ENCODE data around the gene ARFGAP2.

Gene ARFGAP2

DNA sequence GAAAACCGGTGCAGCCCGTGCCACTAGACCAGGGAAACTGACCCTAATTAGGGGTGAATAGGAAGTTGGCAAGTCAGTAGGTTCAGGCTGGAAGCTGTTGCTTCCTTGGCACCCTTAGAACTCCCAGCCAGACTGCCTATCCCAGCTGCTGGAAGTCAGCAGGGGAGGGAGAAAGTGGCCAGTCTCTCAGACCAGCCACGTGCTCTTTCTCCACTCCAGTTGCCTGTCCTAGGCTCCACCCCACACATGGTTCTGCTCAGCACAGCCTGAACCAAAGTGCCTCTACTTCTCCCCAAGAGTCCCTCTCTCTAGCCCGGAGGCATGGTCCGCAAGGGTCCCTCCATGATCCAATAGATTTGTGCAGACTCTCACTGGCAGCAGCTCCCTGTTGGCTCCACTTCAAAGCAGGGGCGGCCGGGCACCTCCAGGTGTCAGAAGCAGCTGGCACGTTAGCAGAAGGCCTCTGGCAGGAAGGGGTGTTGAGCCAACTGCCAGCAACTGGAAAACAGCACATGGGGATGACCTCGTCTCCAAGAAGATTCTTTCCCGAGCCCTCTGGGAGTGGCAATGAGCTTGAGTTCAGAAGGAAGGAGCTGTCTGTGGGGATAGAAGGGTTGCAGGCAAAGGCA, 27.7 kb downstream of the ARFGAP2 start:
- DNase-seq (ENCODE audit: low read depth in 3 of 3), result no peak

DNA sequence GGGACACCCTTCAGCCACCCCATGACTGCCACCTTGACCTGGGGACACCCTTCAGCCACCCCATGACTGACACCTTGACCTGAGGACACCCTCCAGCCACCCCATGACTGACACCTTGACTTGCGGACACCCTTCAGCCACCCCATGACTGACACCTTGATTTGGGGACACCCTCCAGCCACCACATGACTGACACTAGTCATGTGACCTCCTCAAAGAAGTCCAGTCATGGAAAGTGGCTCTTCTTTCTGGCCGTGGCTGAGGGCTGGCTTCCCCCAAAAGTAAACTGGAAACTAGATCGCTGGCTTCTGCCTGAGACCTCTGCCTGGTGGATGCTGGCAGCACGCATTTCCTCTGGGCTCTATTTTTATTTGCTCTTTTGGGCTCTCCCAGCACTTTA, 28.4 kb downstream of the ARFGAP2 start:
- DNase-seq (ENCODE audit: low read depth in 3 of 3), result no peak

DNA sequence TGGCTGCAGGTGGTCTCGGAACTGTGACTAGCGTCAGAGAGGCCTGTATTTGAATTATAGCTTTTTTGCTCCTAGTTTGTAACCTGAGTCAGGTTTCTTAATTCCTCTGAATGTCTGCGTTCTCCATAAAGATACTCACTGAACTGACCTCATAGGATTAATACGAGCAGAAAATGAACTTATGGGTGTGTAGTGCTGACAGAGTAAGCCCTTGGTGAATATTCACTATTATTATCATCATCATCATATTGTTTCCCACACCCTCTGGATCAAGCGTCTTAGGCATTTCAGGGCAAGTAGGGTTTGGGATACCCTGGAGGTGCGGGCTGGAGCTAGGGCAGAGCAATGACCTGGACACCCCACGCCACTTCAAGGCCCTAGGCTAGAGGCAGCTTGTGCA, 29.0 kb downstream of the ARFGAP2 start:
- no peak for DNase-seq (ENCODE audit: low read depth in 3 of 3)

DNA sequence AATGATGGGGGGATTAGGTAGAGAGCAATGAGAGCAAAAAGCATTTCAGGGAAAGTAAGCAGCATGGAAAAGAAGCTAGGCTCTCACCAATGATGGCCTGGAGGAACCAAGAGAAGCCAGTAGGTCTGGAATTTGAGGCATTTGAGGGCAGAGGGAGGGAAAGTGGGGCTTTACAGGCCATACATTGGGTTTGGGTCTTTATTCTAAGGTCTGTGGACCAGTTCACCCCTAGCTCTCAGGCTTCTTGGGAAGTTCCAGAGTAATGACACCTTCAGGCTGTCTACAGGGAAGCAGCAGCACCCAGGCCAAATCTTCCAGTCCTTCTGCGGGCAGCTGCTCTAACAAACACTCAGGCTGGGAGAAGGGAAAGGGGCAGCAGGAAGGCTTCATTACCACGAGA, 29.4 kb downstream of the ARFGAP2 start:
- no peak for DNase-seq (ENCODE audit: low read depth in 3 of 3)

DNA sequence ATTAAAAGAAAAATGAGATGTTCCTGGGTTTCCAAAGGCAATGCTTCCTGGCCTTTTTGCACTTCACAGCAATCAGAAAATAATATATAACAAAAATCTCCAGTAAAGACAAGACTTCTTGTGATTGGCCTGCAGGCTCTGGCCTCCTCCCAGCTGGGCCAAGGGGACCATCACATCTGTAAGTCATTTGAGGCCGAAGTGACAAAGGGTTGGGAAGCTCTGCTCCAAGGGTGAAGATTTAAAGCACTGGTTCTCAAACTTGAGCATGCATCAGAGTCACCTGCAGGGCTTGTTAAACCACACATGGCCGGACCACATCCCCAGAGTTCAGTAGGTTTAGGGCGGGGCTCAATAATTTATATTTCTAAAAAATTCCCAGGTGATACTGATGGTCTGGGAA, 32.1 kb downstream of the ARFGAP2 start:
- no peak for DNase-seq (ENCODE audit: low read depth in 3 of 3)

DNA sequence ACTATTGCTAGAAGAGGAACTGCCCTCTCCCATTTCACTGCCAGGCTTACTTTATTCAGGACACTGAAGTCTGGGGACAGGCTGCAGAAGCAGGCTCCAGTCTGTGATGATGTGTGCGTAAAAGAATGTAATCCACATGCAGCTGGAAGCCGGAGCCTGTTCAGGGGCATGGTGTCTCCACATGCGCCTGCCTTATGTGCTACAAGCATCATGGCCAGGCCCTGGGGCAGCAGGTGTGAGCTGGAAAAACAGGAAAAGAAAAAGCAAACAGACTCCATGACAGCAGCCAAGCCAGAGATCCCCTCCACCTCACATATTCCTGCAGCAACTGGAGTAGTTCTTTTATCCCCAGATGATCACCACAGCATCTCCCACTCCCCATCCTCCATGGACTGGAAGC, 33.4 kb downstream of the ARFGAP2 start:
- DNase-seq (ENCODE audit: low read depth in 3 of 3), result no peak

DNA sequence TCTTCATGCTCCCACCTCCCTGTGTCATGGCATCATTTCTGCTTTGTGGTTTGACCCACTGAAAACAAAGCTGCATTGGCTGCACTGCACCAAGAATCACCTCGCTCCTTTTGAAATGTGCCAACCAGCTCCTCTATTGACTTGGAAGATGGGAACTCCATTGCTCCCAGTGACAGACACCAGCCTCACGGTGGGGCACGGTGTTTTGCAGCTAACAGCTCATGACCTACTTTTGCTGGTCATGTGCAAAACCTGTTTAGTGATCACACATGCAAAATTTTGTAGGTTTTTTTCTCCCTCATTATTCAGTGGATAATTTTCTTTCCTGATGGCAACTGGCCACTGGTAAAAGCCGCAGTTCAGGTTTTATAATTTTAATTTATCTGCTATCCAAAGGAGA, 36.8 kb downstream of the ARFGAP2 start:
- DNase-seq (ENCODE audit: low read depth in 3 of 3), result no peak

DNA sequence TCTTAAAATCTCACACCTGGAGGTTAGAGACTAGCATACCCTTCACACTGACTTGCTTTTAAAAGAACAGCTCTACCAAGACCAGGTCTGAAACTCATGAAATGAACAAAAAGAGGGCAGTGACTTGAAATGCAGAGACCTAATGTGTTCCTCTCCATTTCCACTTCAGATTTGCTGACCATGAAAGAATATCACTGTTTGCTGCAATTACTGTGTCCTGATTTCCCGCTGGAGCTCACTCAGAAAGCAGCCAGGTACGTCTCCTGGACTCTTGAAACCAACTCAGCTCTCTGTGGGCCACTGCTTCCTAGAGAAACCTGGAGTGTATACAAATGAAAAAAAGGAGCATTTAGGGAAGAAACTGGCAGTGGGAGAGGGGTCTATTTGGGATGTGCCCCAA, 39.2 kb downstream of the ARFGAP2 start:
- DNase-seq (ENCODE audit: low read depth in 3 of 3), result no peak

DNA sequence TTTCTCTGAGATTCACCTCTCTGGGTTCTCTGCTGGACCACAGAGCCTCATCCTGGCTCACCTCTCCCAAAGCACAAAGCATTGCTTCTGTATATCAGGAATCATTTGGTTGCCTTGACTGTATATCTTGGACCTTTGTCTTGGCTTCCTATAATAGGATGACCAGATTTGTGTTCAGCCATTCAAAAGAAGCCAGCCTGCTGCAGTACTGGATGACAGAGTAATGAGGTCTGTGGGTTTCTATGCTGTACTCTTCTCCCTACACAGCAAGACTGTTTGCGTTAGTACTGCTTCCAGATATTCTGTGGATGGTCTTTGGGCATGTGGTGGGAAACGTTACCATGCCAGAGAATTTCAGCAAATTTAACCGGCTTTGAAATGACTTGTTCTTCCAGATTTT, 39.8 kb downstream of the ARFGAP2 start:
- no peak for DNase-seq (ENCODE audit: low read depth in 3 of 3)

DNA sequence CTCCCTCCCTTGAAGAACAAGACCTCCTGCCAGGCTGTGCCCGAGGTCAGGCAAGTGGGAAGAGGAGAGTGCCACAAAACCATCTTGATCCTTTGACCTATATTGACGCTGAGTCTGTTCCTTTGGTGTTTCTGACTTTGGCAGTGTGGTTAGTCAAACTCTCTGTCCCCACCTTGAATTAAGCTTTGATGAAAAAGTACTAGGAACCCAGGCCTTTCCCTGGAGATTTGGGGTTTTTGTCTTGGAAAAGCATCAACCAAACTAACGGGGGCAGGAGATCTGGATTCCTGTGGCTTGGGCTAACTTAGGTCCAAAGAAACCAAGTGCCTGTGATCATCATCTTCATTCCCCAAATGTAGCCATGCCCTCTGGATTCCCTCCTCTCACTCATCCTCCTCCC, 40.4 kb downstream of the ARFGAP2 start:
- no peak for DNase-seq (ENCODE audit: low read depth in 3 of 3)

DNA sequence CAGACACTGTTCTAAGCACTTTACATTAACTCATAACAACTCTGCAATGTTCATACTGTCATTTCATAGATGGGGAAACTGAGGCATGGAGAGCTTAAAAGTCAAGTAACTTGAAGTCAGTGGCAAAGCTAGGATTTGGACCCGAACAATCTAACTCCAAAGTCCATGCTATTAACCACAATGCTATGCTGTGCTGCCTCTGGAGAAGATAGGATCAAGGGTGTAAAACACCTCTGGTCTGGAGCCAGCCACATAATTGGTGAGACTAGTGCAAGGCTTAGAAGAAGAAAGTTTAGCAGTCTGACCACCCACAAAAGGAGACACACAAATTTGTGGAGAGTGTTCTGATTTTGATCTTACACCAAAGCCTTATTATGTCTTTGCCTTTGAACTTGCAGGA, 43.7 kb downstream of the ARFGAP2 start:
- DNase-seq (ENCODE audit: low read depth in 3 of 3), result no peak

DNA sequence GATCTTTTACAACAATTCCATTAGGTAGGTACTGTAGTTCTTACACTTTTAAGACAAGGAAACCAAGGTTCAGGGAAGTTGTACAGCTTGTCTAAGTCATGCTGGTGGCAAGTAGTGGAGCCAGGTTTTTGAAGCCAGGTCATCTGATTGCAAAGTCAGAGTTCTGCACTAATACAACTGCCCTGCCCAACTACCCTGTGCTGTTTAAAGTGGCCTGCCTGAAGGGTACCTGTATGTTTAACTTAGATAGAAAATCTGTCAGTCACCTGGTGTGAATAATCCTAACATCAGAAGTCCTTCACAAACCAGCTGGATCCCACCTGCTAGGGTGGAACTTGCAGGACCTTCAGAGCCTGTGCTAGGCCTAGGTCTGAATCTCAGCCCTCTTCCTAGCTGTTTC, 44.2 kb downstream of the ARFGAP2 start:
- no peak for DNase-seq (ENCODE audit: low read depth in 3 of 3)

DNA sequence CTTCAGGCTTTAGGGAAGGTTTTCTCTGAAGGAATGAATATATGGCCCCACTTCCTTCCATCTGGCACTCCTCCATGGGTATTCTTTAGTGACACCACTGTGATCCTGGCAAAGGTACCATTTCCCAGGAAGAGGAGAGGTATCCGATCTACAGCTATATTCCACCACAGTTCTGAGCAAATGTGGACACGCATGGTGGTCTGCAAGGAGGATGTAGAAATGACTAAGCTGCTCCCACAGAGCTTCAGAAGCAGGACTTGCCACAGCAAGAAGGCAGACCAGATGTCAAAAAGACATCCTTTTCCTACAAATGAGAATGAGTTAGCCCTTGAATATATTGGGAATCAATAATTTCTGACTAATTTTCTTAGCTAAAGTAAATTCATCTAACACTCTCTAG, 45.5 kb downstream of the ARFGAP2 start:
- DNase-seq (ENCODE audit: low read depth in 3 of 3), result no peak

DNA sequence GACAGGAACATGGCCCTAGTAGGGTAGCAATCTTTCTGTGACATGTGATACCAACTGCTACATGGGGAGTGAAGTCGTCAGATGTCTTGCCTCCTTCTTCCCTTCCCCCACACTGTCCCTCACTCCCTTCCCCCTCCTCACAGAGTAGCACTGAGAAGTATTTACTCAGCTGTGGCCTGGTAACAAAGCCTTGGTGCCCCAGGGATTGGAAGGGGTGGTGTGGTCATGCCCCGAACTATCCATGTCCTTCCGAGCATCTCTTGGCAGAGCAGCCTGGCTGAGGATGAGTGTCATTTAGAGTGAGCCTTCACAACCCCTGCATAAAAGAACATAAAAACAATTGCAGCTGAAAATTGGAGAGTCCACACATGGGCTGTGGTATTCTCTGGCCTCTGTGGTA, 46.1 kb downstream of the ARFGAP2 start:
- no peak for DNase-seq (ENCODE audit: low read depth in 3 of 3)

DNA sequence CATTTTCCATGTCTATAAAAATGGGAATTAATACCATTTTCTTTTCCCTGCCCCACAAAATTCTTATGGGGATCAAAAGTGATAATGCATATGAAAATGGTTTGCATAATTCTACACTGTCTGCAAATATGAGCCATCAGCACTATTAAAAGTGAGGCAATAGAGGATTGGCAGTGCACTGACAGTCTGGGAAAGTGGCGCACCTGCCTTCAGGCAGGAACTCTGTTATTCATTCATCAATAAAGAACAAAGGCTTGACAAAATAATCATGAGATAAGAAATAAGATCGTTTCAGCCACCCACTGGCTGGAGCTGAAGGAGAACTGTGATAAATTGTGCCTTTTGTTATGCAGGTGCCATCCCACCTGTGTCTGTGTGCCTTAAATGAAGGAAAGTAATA, 49.5 kb downstream of the ARFGAP2 start:
- no peak for DNase-seq (ENCODE audit: low read depth in 3 of 3)

DNA sequence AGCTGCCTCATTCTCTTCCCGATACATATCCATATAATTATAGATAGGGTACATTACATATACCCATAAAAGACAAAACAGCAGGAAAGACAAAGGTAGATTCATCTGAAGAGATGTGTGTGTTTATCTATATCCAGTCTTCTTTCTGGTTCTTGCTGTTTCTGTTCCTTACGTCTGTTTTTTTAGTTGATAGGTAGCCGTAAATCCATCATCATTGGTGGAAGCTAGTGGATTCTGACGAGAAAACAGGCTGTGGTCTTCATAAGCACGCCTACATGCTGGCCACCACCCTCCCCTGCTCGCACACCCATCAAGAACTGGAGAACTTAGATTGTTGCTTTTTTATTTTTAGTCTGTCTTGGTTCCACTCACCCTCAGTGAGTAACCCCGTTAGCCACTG, 51.6 kb downstream of the ARFGAP2 start:
- DNase-seq (ENCODE audit: low read depth in 3 of 3), result no peak

DNA sequence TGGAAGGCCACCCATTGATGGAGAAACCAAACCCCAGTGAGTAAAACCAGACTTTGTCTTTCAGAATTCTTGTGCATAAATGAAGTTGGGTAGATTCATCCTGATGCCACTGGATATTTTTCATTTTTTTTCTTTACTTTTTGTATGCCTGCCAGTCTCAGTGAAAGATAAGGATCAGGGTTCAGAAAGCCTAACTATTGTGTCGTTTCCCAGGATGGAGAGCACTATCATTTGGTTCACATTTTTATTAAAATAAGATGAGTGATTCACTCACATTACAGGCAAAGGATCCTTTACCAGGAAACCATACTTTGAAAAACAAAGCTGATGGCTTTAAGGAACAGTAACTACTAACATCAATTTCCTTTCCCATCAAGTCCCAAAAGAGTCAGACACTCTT, 52.0 kb downstream of the ARFGAP2 start:
- DNase-seq (ENCODE audit: low read depth in 3 of 3), result no peak

DNA sequence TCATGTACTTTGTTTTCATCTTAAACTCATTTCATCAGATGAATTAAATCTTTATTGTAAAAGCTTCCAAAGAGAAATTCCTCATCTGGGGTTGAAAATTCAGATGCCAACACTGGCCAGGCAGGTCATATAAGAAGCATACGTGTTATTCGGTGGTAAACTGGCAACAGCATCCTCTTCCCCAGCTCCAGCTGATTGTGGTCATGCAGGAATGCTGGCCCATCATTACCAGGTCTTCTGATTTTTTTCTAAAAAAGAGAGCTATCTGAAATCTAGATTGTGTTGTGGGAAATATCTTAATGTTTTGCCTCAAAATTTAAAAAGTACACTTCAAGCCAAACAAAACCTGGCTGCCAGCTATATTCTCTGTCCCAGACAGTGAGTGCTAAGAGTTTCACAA, 53.6 kb downstream of the ARFGAP2 start:
- DNase-seq (ENCODE audit: low read depth in 3 of 3), result no peak

DNA sequence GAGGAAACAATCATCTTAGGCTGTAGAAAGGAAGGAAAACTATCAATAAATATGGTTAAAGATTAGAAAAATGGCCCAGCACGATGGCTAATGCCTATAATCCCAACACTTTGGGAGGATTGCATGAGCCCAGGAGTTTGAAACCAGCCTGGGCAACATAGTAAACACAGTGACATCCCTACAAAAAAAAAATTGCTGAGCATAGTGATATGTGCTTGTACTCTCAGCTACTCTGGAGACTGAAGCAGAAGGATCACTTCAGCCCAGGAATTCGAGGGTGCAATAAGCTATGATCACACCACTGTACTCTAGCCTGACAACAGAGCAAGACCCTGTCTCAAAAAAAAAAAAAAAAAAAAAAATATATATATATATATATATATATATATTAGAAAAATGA, 54.9 kb downstream of the ARFGAP2 start:
- DNase-seq (ENCODE audit: low read depth in 3 of 3), result no peak

DNA sequence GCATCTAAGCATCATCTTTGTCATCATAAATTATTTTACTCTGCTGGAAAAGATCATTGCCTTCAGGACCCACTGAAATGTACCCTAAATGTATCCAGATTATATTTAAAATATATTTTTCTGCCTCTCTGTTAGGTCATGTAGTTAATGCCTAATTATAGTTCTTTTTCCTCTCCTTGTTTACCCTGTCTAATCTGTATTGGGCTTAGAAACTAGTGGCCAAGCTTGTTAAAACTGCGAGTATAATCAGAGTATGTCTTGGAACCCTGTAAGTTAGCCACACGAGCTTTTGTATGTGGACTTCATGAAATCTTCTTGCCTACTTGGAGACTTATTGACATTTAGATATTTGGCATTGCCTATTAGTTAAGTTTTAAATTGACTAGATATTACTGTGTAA, 55.6 kb downstream of the ARFGAP2 start:
- DNase-seq (ENCODE audit: low read depth in 3 of 3), result no peak

DNA sequence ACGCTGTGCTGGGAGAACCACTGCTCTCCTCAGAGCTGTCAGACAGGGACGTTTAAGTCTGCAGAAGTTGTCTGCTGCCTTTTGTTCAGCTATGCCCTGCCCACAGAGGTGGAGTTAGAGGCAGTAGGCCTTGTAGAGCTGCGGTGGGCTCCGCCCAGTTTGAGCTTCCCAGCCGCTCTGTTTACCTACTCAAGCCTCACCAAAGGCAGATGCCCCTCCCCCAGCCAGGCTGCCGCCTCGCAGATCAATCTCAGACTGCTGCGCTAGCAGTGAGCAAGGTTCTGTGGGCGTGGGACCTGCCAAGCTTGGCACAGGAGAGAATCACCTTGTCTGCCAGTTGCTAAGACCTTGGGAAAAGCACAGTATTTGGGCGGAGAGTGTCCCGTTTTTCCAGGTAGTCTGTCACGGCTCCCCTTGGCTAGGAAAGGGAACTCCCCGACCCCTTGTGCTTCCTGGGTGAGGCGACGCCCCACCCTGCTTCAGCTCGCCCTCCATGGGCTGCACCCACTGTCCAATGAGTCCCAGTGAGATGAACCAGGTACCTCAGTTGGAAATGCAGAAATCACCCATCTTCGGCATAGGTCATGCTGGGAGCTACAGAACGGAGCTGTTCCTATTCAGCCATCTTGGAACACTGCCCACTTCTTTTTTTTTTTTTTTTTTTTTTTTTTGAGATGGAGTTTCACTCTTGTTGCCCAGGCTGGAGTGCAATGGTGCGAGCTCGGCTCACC, 57.6 kb downstream of the ARFGAP2 start:
- peak in 2 of 3 experiments; percentile 13 to 51 for DNase-seq (ENCODE audit: low read depth in 3 of 3)
